Fibroblast of the aortic adventitia (primary cell): Measurements from ENCODE around the gene OR51B2. TPM values are rescaled to one million over a fixed set of nuclear protein-coding genes. Genes with fewer than 3 reads are reported as not detected.
"Not testable (repeated sequence)": the region's sequence is repeated elsewhere in the genome, so short reads cannot be mapped to it uniquely, and the experiment has no call there.

Experiments used
- DNase-seq: peaks from one replicate; pipeline ENCODE4 v3.0.0-alpha.2; 2010; ENCODE audit warnings: low read depth
- H3K4me3 ChIP-seq: 2 replicates; pipeline ENCODE4 v1.5.1; 2011; ENCODE audit warnings: low read depth, mild to moderate bottlenecking, control low read depth, low read length, moderate library complexity
- total RNA-seq: library from RNA; depleted of rRNA; stranded (reverse); fragments of >200 nt; gene quantifications from 2 replicates; pipeline ENCODE4 v1.2.3, GENCODE V29; 2012; ENCODE audit warnings: low replicate concordance
- TF ChIP-seq, protein P1 (sequence below): IDR thresholded peaks from 2 replicates; pipeline ENCODE4 v1.5.1; 2011; ENCODE audit warnings: mild to moderate bottlenecking, low read length, control low read depth, inconsistent platforms; ENCODE audit not compliant: insufficient read depth

Gene OR51B2
- total RNA-seq, 1 donor = not detected

DNA sequence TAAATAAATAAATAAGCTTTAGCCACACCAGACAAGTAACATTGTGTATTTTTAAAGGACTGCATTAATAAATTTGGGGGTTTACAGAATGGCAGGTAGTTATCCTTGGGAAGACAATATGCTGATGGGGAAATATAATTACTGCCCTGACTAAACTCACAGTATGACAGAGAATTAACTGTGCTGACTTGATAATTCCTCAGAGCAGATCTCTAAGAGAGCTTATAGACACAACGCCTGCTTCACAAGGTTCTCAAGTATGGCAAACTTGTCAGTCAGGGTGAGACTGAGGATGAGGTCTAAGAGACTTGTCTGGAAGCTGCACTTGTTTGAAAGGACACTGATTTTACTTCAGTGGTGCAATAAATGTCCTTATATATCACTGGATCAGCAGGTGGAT lies 25.6 kb downstream of the OR51B2 start:
- no peak for DNase-seq
- no peak overlapping the region for H3K4me3 ChIP-seq
- TF ChIP-seq, protein P1, sequence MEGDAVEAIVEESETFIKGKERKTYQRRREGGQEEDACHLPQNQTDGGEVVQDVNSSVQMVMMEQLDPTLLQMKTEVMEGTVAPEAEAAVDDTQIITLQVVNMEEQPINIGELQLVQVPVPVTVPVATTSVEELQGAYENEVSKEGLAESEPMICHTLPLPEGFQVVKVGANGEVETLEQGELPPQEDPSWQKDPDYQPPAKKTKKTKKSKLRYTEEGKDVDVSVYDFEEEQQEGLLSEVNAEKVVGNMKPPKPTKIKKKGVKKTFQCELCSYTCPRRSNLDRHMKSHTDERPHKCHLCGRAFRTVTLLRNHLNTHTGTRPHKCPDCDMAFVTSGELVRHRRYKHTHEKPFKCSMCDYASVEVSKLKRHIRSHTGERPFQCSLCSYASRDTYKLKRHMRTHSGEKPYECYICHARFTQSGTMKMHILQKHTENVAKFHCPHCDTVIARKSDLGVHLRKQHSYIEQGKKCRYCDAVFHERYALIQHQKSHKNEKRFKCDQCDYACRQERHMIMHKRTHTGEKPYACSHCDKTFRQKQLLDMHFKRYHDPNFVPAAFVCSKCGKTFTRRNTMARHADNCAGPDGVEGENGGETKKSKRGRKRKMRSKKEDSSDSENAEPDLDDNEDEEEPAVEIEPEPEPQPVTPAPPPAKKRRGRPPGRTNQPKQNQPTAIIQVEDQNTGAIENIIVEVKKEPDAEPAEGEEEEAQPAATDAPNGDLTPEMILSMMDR = no peak

DNA sequence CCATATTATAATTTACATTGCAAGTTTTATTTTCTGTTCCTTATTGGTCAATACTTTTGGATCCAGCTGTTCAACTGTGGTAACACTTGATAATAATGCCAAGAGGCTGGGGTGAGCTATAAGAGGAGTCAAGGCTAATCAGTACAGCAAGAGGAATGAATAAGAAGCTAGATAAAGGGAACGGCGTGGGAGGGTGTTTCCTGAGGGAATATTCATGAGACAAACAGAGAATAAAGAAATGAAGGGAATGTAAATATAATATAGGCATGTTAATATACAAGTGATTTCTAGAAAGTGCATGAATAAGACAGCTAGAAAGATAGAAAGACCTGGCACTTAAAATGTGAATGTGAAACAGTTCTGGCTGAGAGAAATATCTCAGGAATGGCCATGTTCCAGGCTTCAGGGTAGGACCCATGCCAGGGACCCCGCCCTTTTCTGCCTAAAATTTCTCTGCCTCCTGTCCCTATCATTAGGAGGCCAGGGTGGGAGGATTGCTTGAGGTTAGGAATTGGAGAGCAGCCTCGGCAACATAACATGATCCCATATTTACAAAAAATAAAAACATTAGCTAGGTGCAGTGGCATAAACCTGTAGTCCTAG lies 26.3 kb downstream of the OR51B2 start:
- peak; percentile 61 for DNase-seq
- TF ChIP-seq, protein P1 = no peak
- H3K4me3 ChIP-seq = no peak overlapping the region

DNA sequence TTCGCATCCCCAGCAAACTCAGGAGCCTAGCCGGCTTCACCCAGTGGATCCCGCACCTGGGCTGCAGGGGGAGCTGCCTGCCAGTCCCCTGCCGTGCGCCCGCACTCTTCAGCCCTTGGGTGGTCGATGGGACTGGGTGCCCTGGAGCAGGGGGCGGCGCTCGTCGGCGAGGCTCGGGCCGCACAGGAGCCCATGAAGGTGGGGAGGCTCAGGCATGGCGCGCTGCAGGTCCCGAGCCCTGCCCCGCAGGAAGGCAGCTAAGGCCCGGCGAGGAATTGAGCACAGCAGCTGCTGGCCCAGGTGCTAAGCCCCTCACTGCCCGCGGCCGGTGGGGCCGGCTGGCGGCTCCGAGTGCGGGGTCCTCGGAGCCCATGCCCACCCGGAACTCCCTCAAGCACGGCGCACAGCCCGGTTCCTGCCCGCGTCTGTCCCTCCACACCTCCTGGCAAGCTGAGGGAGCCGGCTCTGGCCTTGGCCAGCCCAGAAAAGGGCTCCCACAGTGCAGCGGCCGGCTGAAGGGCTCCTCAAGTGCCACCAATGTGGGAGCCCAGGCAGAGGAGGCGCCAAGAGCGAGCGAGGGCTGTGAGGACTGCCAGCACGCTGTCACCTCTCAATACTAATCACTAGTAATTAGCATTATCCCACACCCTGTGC lies 29.6 kb downstream of the OR51B2 start:
- DNase-seq, H3K4me3 ChIP-seq: not testable (repeated sequence)

DNA sequence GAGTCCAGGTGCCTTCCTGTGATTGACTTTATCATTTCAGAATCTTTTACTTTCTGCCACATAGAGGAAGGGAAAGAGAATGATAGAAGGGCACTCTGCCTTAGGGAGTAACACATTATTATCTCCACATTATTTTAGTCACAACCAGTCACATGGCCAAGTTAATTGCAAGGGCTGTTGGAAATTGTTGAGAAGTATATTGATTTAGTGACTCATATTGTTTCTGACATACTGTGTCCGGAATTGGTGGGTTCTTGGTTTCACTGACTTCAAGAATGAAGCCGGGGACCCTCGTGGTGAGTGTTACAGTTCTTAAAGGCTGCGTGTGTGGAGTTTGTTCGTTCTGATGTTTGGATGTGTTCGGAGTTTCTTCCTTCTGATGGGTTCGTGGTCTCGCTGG lies 31.1 kb downstream of the OR51B2 start:
- TF ChIP-seq, protein P1 = no peak
- no peak overlapping the region for H3K4me3 ChIP-seq
- no peak for DNase-seq

DNA sequence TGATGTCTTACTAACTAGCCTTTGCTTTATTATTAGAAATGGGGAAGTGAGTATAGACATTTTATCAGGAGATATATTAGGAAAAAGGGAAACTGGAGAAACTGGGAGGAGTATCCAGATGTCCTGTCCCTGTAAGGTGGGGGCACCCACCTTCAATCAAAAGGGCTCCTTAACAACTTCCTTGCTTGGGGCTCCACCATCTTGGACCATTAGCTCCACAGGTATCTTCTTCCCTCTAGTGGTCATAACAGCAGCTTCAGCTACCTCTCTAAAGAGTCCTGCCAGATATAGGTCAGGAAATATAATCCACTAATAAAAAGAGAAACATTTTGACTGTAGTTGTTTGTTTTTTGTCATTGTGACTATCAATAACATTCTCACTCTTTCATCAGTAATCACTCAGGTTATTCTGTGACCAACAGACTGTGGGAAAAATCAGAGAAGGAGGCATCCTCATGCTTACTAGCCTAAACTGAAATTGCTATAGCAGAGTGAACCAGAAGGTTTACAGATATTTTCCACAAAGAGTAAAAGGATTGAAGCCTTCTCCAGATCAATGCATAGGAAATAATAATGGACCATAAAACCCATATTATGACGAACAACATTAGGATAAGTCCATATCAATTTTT lies 32.8 kb downstream of the OR51B2 start:
- TF ChIP-seq, protein P1 = peak; percentile 68
- DNase-seq = peak; percentile 57
- no peak overlapping the region for H3K4me3 ChIP-seq

DNA sequence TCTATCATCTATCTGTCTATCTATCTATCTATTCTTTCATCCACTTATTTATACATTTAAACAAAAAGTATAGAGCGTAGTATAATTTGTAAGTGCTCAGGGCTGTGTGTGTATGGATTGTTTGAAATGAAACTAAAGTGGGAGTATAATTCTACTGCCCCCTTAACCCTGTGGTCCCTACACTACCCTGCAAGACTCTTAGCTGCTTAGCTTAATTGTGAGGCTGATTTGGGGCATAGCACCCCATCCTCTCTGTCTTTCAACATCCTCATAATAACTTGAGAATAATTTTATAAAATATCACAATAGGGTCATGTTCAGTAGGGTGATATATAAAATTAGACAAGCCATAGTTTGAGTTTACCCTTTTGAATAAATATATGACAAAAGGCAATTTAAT lies 34.0 kb downstream of the OR51B2 start:
- no peak overlapping the region for H3K4me3 ChIP-seq
- no peak for DNase-seq
- TF ChIP-seq, protein P1 = no peak

DNA sequence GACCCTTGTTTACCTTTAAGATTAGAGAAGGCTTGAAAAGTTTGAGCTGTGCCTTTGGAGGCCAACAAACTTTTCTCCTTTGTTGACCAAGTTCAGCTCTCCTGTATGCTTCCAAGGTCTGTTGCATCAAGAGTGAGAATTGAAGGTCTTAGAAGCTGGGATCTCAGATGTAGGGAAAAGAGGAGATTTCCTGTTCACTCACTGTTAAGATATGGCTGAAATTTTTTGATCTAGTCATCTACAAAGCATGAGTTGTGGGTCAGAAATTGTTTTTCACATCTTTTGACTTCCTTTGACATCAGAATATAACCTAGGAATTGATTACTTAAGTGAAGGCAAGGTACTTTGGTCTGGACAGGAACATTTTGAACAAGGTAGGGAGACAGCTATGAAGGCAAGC lies 34.4 kb downstream of the OR51B2 start:
- TF ChIP-seq, protein P1 = no peak
- no peak overlapping the region for H3K4me3 ChIP-seq
- no peak for DNase-seq
